VCaP (cell line): ENCODE data around the gene TFCP2L1.

Experiments used
- H3K27ac ChIP-seq: fragments of 450-650 bp; 2 replicates; pipeline ENCODE4 v1.5.1; 2017
- CTCF ChIP-seq: fragments of 450-650 bp; conservative IDR thresholded peaks from 2 replicates; pipeline ENCODE4 v1.5.1; 2017; ENCODE audit warnings: mild to moderate bottlenecking, moderate library complexity

The TFCP2L1 gene

GRCh38 chr2:121178730-121179129 is 106.3 kb downstream of the TFCP2L1 start:
- no peak for TF ChIP-seq CTCF
- H3K27ac ChIP-seq: no peak overlapping the region

- TF ChIP-seq CTCF: no peak
- H3K27ac ChIP-seq: no peak overlapping the region
Measured at GRCh38 chr2:121177896-121178295, 107.1 kb downstream of the TFCP2L1 start.

GRCh38 chr2:121175326-121175725 is 109.7 kb downstream of the TFCP2L1 start:
- no peak overlapping the region for H3K27ac ChIP-seq
- TF ChIP-seq CTCF: no peak

- no peak overlapping the region for H3K27ac ChIP-seq
- no peak for TF ChIP-seq CTCF
Measured at GRCh38 chr2:121173806-121174205, 111.2 kb downstream of the TFCP2L1 start.

- no peak for TF ChIP-seq CTCF
- H3K27ac ChIP-seq: no peak overlapping the region
Measured at GRCh38 chr2:121173112-121173511, 111.9 kb downstream of the TFCP2L1 start.

- TF ChIP-seq CTCF: no peak
- H3K27ac ChIP-seq: no peak overlapping the region
Measured at GRCh38 chr2:121172456-121172855, 112.5 kb downstream of the TFCP2L1 start.

GRCh38 chr2:121171625-121172119 is 113.3 kb downstream of the TFCP2L1 start:
- TF ChIP-seq CTCF: no peak
- no peak overlapping the region for H3K27ac ChIP-seq

- no peak overlapping the region for H3K27ac ChIP-seq
- TF ChIP-seq CTCF: no peak
Measured at GRCh38 chr2:121170577-121170976, 114.4 kb downstream of the TFCP2L1 start.
